Astrocyte of the cerebellum (primary cell): ENCODE data around the gene ANK2.

Source experiments
- DNase-seq: peaks from one replicate; pipeline ENCODE4 v3.0.0-alpha.2; 2011; ENCODE audit warnings: low read depth
- H3K4me3 ChIP-seq: 2 replicates; pipeline ENCODE4 v1.5.1; 2011; ENCODE audit warnings: mild to moderate bottlenecking, low read depth, low read length, moderate library complexity
- in situ Hi-C: cut with HindIII; loops from 2 replicates; pipeline ENCODE4 v1.10.0; 2017; ENCODE audit warnings: low sequenced_read_pairs
- TF ChIP-seq, protein P1 (sequence below): IDR thresholded peaks from 2 replicates; pipeline ENCODE4 v1.5.1; 2012; ENCODE audit warnings: low read length, low read depth, moderate library complexity, mild to moderate bottlenecking; ENCODE audit errors: missing control alignments

Gene ANK2

GRCh38 chr4:113049421-113050370 is at the start of gene ANK2:
ANK2 (plus strand) TSS chr4:113049653; CDS start chr4:113049729, 76 bp downstream.
- in situ Hi-C loops = no loop called here
- TF ChIP-seq, protein P1, sequence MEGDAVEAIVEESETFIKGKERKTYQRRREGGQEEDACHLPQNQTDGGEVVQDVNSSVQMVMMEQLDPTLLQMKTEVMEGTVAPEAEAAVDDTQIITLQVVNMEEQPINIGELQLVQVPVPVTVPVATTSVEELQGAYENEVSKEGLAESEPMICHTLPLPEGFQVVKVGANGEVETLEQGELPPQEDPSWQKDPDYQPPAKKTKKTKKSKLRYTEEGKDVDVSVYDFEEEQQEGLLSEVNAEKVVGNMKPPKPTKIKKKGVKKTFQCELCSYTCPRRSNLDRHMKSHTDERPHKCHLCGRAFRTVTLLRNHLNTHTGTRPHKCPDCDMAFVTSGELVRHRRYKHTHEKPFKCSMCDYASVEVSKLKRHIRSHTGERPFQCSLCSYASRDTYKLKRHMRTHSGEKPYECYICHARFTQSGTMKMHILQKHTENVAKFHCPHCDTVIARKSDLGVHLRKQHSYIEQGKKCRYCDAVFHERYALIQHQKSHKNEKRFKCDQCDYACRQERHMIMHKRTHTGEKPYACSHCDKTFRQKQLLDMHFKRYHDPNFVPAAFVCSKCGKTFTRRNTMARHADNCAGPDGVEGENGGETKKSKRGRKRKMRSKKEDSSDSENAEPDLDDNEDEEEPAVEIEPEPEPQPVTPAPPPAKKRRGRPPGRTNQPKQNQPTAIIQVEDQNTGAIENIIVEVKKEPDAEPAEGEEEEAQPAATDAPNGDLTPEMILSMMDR = no peak
- no peak within 1 kb of the TSS for H3K4me3 ChIP-seq
- DNase-seq = no peak

DNA sequence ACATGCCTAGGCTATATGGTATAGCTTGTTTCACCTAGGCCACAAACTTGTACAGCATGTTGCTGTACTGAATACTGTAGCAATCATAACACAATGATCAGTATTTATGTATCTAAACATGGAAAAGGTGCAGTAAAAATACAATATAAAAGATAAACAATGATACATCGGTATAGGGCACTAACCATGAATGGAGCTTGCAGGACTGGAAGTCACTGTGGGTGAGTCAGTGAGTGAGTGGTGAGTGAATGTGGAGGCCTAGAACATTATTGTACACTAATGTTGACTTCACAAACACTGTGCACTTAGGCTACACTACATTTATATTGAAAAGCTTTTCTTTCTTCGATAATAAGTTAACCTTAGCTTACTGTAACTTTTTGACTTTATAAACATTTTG is 45.6 kb upstream of the ANK2 start:
- no peak overlapping the region for H3K4me3 ChIP-seq
- DNase-seq = no peak
- TF ChIP-seq, protein P1 = no peak
- in situ Hi-C loops = no loop called here

DNA sequence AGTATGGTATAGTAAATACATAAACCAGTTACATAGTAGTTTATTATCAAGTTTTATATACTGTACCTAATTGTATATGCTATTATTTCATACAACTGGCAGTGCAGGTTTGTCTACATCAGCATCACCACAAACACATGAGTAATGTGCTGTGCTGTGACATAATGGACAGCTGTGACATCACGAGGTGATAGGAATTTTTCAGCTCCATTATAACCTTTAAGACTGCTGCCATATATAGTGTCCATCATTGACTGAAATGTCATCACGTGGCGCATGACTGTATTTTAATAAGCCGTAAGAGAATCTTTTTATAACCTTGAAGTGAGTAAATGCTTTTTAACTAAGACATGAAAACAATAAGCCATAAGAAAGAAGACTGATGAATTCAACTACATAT is 44.8 kb upstream of the ANK2 start:
- TF ChIP-seq, protein P1 = no peak
- no peak overlapping the region for H3K4me3 ChIP-seq
- DNase-seq = no peak
- in situ Hi-C loops = no loop called here

DNA sequence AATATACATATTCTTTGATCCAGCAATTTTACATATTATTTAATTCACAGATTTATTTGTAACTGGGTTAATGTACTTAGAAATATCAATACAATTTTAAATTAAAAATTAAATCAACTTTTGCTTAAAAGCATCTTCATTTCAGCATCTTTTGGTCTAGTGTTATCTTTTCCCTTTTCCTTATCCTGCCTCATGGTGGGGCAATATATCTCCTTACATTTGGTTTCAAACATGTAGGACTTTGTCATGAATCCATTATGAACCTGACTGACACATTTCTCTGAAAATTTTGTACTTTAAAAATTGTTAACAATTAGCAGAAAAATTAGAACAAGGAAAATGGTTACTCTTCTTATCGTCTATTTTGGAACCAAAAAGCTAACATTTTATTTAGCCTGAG is 42.8 kb upstream of the ANK2 start:
- no peak for DNase-seq
- in situ Hi-C loops = no loop called here
- H3K4me3 ChIP-seq = no peak overlapping the region
- TF ChIP-seq, protein P1 = no peak

GRCh38 chr4:113007151-113007550 is 42.3 kb upstream of the ANK2 start:
- in situ Hi-C loops = no loop called here

GRCh38 chr4:113008135-113008534 is 41.3 kb upstream of the ANK2 start:
- H3K4me3 ChIP-seq = no peak overlapping the region
- TF ChIP-seq, protein P1 = no peak
- in situ Hi-C loops = no loop called here
- DNase-seq = no peak

More at GRCh38 chr4:113007151-113007550, 42.3 kb upstream of the ANK2 start:
- DNase-seq = no peak
- TF ChIP-seq, protein P1 = no peak
- no peak overlapping the region for H3K4me3 ChIP-seq
